NCI-H510A (cell line): ENCODE results near the gene IL1RL1.
"Not testable (repeated sequence)": the region's sequence is repeated elsewhere in the genome, so short reads cannot be mapped to it uniquely, and the experiment has no call there.

Experiments used
- DNase-seq: peaks from one replicate; lab custom pipeline; 2025; lab: John Stamatoyannopoulos, UW

The IL1RL1 gene

DNA sequence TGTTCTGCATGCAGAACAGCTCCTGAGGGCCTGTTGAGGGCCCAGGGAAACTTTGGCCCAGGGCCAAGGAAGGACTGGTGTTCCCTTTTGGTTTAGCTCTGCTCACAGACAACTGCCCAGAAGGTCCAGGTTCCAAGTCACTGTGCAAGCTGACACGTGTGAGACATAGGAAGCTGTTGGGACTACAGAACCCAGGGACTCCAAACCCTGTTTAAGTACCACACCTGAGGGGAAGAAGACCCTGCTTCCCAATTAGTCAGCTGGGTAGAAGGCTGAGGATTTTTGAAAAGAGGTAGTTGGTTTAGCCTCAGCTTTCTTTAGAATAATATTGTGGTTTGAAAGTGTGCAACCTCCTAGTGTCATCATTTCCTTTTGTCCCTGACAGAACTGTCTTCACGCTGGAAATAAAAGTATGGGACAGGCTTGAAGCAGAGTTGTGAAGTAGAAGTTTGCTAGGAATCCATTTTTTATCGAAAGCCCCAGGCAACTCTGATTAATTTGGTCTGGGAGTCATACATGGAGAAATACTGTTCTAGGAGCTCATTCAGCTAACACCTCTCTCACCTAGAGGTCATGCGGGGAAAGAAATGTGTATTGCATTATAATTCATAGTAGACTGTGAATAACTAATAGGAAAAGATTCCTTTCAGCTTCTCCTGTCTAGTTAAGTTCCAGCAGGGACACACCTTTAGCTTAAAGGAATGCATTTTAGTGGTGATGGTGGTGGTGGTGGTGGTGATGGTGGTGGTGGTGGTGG, 19.9 kb upstream of the IL1RL1 start:
- peak; percentile 7 for DNase-seq

DNA sequence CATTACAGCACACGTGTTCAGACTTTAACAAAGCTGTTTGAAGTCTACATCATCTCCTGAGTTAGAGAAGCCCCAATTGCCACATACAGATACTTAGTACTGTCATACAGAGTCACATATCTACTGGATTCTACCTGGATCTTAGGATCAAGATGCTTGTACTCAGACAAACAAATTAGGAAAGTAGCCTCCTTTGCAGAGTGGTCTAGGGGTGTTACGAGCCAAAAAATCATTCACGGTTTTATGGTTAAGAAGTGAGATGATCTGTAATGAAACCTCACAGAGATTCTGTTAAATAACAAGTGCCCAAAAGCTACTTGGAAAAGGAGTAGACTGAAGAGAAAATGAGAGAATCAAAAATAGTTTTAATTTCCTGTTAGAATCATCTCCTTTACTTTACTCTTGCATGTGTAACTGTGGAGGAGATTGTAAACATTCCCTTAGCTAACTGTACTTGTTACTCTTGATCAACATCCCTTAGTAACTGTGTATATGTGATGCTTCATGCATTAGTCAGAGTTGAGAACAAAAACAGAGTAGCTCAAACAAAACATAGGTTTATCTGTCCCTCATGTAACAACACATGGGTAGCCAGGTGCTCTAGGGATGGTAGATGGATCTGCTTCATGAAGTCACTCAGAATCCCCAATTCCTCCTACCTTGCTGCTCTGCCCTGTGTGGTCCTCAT, 16.4 kb upstream of the IL1RL1 start:
- no peak for DNase-seq

DNA sequence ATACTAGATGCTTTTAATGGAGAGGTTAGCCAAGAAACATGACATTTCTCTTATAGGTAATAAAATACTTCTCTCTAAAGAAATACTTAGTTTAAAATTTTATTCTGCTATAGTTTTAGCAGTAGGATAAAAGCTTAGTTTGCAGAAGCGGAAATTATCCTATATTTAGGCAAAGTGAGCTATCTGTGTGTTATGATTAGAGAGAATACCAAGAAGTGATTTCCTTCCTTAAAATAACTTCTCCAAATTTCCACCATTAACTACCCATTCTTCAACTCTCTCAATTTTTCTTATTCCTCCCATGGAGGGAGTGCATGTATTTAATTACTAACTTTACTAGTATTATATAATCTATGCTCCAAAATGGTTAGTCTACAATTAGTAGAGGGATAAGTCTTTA, 15.8 kb upstream of the IL1RL1 start:
- DNase-seq = no peak

DNA sequence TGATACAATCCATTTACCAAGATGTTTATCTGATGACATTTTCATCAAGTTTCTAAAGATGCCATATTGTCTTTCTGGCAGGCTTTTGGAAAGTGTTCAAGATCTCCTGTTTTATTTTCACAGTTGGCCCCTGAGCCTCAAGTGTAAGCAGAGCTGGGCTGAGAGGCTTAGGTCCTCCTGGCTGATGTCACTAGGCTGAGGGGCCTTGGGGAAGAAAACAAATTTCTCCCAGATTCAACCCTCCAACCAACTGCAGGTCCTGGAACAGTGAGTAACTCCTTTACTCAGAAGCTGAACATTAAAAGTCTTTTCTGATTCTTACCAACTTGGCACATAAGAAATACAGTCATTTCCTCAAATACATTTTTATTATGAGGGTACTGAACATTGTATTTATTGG, 14.9 kb upstream of the IL1RL1 start:
- no peak for DNase-seq

DNA sequence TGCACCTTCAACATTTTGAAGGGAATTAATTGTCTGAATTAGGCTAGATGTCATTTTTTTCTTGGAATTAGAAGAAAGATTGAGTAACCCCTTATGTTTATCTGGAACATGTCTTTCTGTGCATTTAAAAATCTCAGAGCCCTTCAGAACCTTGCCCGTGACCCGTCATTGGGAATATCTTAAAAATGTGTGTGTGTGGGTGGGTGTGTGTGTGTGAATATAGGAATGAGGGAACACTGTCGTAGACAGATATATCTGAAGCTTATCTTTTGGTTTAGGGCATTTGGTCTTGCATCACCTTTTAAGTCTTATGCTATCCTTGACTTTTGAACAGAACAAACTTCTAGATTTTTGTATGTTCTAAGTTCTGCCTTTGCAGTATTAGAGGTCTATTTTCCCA, 13.5 kb upstream of the IL1RL1 start:
- DNase-seq = no peak

DNA sequence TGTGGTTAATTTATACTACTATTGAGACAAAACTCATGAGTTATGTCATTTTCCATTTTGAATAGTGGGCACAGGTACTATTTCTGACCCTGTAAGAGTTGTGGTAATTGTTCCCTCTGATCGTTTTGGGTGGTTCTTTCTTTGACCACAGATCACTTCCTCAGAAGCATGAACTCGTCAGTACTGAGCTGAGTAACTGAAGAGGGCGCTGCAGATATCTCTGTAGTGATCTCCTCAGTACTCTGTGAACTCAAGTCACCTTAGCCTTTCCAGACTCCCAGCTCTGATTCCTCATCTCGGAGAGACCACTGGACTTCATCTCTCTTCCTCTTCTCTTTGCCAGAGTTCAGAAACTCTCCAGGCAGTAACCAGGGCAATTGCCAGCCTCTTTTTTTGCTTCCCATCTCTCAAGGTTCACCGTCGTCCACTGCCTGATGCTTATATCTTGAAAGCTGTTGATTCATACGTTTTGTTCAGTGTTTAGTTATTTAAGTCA, 9.4 kb upstream of the IL1RL1 start:
- DNase-seq = no peak

DNA sequence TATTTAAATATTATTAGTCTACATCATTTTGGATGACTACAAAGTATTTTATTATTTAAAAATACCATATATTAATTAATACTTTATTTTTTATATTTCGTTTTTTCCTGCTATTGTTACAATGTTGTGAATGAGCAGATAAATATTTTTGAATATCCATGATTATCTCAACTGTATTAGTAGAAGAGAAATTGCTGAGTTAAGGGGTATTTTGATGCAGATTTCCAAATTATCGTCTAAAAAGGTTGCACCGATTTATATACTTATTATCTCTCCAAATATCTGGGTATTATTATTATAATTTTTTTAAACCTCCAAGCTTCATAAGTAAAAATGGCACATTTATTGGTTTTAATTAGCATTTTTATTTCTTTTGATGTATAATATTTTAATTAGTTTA, 8.9 kb upstream of the IL1RL1 start:
- no peak for DNase-seq

DNA sequence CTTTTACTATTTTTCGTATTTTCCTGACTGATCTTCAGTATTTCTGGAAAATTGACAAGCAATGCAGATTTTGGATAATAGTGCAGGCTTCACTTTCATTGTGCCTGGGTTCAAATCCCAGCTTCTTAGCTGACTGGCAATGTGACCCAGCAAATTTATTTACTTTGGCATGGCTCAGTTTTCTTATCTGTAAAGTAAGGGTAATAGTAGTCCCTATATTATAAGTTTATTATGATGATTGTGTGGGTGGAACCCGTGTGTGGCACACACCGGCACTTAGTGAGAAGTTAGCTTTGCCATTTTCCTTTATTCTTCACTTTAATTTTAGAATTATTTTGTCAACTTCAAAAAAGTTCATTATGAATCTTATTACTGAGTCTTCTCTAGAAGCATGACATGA, 7.8 kb upstream of the IL1RL1 start:
- DNase-seq = no peak

DNA sequence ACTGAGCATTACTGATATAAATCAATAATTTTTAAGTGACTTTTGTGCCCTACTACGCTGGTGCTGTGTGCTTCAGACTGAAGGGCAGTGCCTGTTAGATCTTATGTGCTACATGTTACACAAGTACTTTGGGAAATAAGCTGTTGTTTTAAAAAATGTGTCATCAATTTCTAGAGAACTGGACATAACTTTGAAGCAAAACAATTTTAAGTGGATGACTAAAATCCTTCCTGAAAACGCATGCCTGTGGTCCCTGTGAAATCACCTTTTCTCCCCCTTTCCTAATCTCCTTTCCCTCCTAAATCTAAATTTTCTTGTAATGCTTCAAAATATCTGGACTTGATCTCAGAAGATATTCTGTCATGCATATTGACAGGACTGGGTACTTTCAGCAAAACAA, 7.1 kb upstream of the IL1RL1 start:
- DNase-seq = no peak

DNA sequence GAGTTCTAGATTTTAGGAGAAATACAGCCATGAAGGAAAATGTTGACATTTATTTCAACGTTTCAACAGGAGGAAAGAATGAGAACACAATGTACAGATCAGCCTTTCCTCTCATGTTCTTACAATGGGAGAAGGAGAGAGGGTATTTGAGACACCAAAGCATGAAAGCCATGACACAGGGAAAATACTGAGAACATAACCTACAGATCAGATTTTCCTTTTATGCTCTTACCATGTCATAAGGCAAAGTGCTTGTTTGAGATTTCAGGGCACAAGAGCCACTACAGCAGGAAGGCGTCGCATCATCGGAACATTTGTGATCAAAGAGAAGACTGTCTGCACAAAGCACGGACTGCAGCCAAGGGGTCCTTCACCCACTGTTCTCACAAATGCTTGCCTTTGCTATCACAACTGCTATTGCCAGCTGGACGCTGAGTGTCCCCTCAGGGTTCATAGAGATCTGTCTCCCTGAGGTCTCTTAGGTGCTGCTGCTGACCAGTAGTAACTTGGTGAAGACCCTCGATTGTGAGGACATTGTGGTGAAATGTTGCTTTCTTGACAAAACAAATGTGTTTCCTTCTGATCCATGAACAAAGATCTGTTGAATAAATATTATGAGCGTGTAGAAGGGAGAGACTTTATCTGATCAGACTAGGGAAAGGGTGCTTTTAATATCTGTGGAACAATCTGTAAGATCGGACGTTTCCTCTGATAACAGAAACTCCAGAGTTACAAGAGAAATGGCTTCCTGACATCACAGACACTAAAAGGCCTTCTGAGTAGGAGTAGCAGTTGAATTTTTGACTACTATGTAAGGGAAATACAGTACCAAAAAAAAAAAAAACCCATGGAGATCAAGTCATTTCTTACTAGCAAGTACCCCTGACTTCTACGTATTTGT, 6.4 kb upstream of the IL1RL1 start:
- DNase-seq = no peak

DNA sequence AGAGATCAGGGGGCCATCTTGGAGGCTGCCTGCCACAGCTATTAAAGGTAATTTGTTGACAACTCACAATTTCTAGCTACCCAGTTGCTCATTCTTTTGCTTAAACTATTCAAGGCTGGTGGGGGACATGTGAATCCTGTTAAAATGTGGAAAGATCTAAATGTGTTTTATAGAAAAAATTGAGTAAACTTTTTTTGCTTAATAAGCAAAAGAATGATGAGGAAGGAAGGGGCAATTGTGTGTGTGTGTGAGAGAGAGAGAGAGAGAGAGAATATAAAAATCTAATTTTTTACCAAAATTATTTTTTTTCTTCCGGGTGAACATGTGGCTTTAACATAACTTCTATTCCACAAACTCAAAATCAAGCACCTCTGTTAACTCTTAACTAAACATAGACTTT, 5.2 kb upstream of the IL1RL1 start:
- DNase-seq = no peak

DNA sequence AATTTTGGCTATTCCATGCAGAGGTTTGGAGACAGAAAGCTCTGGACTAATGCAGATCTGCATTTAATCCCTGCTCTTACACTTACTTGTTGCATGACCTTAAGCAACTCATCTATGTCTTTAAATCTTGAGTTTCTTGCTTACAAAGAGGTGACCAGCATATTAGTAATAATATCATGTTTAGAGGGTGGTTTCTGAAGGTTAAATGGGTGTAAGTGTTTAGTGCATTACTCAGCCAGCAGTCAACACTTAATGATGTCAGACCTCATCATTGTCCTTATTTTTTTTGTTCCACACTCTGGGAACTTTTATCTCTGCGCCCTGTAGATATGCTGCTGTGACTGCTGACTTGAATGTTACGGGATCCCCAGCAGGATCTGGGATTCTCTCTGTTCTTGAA, 1.7 kb downstream of the IL1RL1 start:
- DNase-seq = no peak

DNA sequence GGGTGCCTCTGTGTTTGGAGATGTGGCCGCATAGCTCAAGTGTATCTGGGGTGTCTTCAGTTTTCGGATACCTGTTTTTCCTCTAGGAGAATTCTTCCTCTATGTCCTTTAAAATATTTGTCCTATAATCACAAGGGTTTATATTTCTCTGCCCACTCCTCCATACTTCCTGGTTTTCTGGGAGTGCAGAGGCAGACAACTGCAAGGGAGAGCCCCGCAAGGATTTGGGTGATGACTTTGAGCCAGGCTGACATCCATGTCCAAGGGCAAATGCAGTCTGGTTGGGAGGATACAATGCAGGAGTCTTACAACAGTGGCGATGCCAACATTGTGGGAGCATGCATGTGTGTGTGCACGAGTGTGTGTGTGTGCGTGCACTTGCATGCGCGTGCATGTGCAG, 2.1 kb downstream of the IL1RL1 start:
- DNase-seq = no peak

DNA sequence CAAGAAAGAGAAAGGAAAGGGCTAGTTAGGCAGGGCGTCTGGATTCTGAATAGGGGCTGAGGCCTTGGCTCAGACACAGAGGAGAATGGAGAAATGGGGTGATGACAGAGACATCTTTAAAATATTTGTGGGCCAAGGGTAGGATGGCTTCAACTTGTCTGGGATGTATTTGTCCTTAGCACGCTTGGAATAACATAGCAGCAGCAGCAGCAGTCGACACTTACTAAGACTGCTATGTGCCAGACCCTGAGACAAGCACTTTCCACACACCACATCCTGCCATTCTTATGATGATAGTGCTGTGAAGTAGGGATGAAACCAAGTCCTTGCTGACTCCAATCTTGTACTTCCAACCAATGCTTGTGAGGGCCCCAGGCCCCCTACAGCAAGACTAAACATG, 2.6 kb downstream of the IL1RL1 start:
- no peak for DNase-seq

DNA sequence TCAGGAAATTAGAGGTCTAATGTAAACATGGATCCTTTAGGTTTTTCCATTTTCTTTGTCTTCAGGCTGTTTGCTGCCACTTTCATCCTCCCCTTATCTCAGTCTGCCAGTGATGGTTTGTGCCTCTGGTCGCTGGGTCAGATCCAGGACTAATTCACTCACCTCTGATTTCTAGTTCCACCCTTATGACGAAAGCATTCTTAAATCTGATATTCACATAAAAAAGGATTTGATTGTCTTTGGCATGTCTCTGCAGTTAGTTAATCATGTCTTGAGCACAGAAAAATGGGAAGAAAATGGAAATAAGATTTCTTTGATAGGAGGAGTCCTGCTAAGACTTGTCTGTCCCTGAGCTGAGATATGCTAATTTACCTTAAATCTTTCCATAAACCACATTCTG, 4.6 kb downstream of the IL1RL1 start:
- no peak for DNase-seq

DNA sequence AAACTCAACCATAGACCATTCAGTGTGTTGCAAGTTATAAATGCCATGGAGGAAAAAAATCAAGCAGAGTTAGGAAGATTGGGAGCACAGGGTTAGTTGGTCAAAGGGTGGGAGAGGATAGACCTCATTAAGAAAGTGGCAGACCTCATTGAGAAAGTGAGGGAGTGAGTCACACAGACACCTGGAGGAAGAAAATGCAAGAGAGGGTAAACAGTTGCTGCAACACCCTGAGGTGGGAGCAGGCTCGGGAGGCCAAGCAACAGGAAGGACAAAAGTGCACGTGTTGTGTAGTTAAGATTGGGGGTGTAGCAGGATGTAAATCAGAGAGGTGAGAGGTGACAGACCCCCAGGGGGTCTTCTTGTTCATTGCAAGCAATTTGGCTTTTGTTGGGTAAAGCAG, 6.4 kb downstream of the IL1RL1 start:
- DNase-seq = no peak

DNA sequence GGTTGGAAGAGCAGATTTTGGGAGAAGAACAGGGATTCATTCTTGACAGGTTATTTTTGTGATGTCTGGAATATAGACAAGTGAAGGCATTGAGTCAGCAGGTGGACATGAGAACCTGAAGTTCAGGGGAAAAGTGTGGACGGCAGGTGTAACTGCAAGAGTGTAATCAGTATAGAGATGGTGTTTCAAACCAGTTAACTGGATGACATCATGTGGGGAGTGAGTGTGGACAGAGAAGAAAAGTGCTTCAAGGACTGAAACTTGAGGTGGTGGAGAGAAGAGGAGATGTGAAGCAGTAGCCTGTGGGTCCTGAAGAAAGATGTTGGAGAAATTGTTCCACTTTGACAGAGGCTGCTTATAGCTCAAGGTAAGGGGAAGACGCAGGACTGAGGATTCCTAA, 7.1 kb downstream of the IL1RL1 start:
- DNase-seq = no peak

DNA sequence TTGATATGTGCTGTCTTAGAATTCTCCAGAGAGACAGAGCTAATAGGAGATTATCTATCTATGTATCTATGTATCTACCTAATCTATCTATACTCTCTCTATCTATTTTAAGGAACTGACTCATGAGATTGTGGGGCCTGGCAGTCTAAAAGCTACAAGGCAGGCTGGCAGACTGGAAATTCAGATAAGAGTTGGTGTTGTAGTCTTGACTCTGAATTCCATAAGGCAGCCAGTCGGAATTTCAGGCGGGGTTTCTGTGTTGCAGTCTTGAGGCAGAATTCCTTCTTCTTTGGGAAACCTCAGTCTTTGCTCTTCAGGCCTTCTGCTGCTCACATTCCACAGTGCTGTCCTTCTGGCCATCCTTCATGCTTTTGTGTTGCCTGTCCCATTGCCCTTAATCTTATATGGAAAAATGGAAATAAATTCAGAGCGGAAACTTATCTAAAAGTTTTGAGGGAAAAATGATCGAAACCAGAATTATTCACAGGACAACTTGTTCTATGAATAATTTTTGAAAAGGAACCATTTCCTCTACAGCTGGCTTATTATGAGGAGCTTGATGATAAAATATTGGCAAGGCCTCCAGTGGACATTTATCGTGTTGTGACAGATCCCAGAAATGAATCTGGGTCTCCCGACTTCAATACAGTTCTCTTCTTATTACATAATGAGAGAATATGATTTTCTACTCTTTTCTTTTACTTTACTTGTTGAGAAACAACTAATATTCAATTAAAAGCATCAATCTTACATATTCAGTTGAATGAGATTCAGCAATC, 10.8 kb downstream of the IL1RL1 start:
- no peak for DNase-seq

DNA sequence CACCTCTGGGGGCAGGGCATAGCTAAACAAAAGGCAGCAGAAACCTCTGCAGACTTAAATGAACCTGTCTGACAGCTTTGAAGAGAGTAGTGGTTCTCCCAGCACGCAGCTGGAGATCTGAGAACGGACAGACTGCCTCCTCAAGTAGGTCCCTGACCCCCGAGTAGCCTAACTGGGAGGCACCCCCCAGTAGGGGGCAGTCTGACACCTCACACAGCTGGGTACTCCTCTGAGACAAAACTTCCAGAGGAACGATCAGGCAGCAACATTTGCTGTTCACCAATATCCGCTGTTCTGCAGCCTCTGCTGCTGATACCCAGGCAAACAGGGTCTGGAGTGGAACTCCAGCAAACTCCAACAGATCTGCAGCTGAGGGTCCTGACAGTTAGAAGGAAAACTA, 13.6 kb downstream of the IL1RL1 start:
- DNase-seq = not testable (repeated sequence)

DNA sequence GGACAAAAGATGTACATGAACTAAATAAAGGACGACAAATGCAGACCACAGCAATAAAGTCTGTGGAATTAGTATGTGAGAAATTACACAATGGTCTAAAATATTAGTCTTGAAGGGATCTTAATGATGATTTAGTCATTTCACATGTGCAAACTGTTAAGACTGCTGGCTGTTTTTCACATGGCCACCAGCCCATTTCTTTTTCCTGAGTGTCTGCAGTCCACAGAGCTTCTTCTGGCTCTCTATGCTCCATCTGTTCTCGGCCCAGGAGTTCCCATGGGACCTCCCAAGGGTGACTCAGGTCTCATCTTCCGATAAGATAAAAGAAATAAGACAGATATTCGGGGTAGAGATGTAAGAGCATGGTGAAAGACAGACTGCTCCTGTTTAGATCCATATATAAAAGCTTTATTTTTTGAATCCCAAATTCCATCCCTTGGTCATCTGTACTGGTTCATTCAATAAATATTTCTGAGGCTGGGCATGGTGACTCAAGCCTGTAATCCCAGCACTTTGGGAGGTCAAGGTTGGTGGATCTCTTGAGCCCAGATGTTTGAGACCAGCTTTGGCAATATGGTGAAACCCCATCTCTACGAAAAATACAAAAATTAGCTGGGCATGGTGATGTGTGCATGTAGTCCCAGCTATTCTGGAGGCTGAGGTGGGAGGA, 20.1 kb downstream of the IL1RL1 start:
- DNase-seq = no peak

DNA sequence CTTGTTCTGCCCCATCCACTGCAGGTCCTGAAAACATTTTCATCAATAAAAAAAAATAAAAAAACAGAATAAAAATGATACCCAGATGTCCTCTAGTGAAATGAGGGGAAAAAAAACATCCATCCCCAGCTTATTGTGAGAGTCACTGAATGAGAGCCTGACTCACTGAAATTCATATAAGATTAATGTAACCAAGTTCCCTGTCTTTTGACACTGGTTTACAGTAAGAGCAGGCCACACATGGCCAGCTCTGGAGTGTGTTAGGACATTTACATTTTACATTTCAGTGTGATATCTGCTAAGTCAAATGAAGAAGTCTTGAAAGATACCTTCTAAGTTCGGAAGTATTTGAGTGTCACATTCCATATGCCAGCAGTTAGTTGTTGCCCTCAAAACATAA, 23.1 kb downstream of the IL1RL1 start:
- DNase-seq = no peak
